GM21447 (cell line): ENCODE measurements around the gene TAF3.
A peak's percentile ranks its signal among the peaks of the same experiment; 100 is the strongest.

ENCODE experiments used
- ATAC-seq: cut with Tn5 transposase; IDR thresholded peaks from one replicate; pipeline ENCODE4 v1.9.1; 2021; ENCODE audit not compliant: unreplicated experiment

Gene TAF3

GRCh38 chr10:7932301-7933036, 114.2 kb downstream of the TAF3 start:
- no peak for ATAC-seq

- ATAC-seq = no peak
Observed at GRCh38 chr10:7933262-7933661, 115.0 kb downstream of the TAF3 start.

- ATAC-seq = no peak
Observed at GRCh38 chr10:7933757-7934156, 115.5 kb downstream of the TAF3 start.

- no peak for ATAC-seq
Observed at GRCh38 chr10:7937315-7937945, 119.1 kb downstream of the TAF3 start.

GRCh38 chr10:7941576-7941975, 123.3 kb downstream of the TAF3 start:
- ATAC-seq = no peak

GRCh38 chr10:7942316-7942715, 124.0 kb downstream of the TAF3 start:
- no peak for ATAC-seq

GRCh38 chr10:7942859-7943258, 124.6 kb downstream of the TAF3 start:
- ATAC-seq = no peak

- no peak for ATAC-seq
Observed at GRCh38 chr10:7944215-7944480, 125.8 kb downstream of the TAF3 start.

- ATAC-seq = no peak
Observed at GRCh38 chr10:7944537-7944936, 126.2 kb downstream of the TAF3 start.

- ATAC-seq = no peak
Observed at GRCh38 chr10:7945034-7945433, 126.7 kb downstream of the TAF3 start.

- ATAC-seq = no peak
Observed at GRCh38 chr10:7945469-7946187, 127.3 kb downstream of the TAF3 start.

GRCh38 chr10:7948371-7949000, 130.2 kb downstream of the TAF3 start:
- ATAC-seq = no peak

- no peak for ATAC-seq
Observed at GRCh38 chr10:7950981-7951847, 132.9 kb downstream of the TAF3 start.

GRCh38 chr10:7952266-7952665, 134.0 kb downstream of the TAF3 start:
- no peak for ATAC-seq

GRCh38 chr10:7953447-7953846, 135.1 kb downstream of the TAF3 start:
- ATAC-seq = no peak

- ATAC-seq = no peak
Observed at GRCh38 chr10:7955446-7955845, 137.1 kb downstream of the TAF3 start.

GRCh38 chr10:7956508-7956907, 138.2 kb downstream of the TAF3 start:
- ATAC-seq = peak; percentile 93

- no peak for ATAC-seq
Observed at GRCh38 chr10:7957591-7957990, 139.3 kb downstream of the TAF3 start.

GRCh38 chr10:7958442-7958841, 140.1 kb downstream of the TAF3 start:
- ATAC-seq = no peak

GRCh38 chr10:7960108-7960507, 141.8 kb downstream of the TAF3 start:
- no peak for ATAC-seq

- ATAC-seq = no peak
Observed at GRCh38 chr10:7962592-7962991, 144.3 kb downstream of the TAF3 start.
